DND-41 (cell line): ENCODE measurements around the gene HDAC7.

Experiments
- ATAC-seq: fragments of 200-7000 bp; cut with Tn5 transposase; 3 replicates; pipeline ENCODE4 v1.9.1; 2021; ENCODE audit warnings: low read depth; ENCODE audit not compliant: insufficient read depth
- DNase-seq: peaks from one replicate; pipeline ENCODE4 v3.0.0-alpha.2; 2020
- H2AFZ ChIP-seq: 2 replicates; pipeline ENCODE4 v1.6.0; 2012; ENCODE audit warnings: low read depth, low read length
- H3K27ac ChIP-seq: 2 replicates; pipeline ENCODE4 v1.5.1; 2012; ENCODE audit warnings: low read length, inconsistent platforms
- H3K27me3 ChIP-seq: fragments of 200-600 bp; sonication (generic); 2 replicates; pipeline ENCODE4 v1.6.0; 2012; ENCODE audit warnings: low read length, mild to moderate bottlenecking, inconsistent platforms; ENCODE audit not compliant: insufficient read depth, poor library complexity
- H3K36me3 ChIP-seq: 2 replicates; pipeline ENCODE4 v1.5.1; 2012; ENCODE audit warnings: low read length, inconsistent platforms; ENCODE audit not compliant: insufficient read depth
- H3K4me1 ChIP-seq: 2 replicates; pipeline ENCODE4 v1.5.1; 2012; ENCODE audit warnings: mild to moderate bottlenecking, low read length; ENCODE audit not compliant: insufficient read depth
- H3K4me2 ChIP-seq: 2 replicates; pipeline ENCODE4 v1.6.0; 2012; ENCODE audit warnings: mild to moderate bottlenecking, moderate library complexity, low read length, inconsistent platforms; ENCODE audit not compliant: insufficient read depth
- H3K4me3 ChIP-seq, 2 experiments: fragments of 200-600 bp in 1 of 2; shearing (Covaris generic) in 1 of 2; 2 replicates each; pipeline ENCODE4 v1.5.1; 2012 to 2016; ENCODE audit warnings: inconsistent platforms in 2 of 2, low read length in 2 of 2, mild to moderate bottlenecking in 2 of 2, low read depth in 1 of 2, moderate library complexity in 1 of 2
- H3K79me2 ChIP-seq: 2 replicates; pipeline ENCODE4 v1.6.0; 2012; ENCODE audit warnings: low read length, inconsistent platforms; ENCODE audit not compliant: insufficient read depth
- H3K9ac ChIP-seq: 2 replicates; pipeline ENCODE4 v1.6.0; 2012; ENCODE audit warnings: low read depth, mild to moderate bottlenecking, inconsistent platforms, low read length, moderate library complexity
- H3K9me3 ChIP-seq: 2 replicates; pipeline ENCODE4 v1.5.1; 2012; ENCODE audit warnings: low read length, moderate library complexity, mild to moderate bottlenecking, inconsistent platforms; ENCODE audit not compliant: insufficient read depth, severe bottlenecking
- H4K20me1 ChIP-seq: 2 replicates; pipeline ENCODE4 v1.6.0; 2012; ENCODE audit warnings: low read length; ENCODE audit not compliant: insufficient read depth
- CTCF ChIP-seq: IDR thresholded peaks from 2 replicates; pipeline ENCODE4 v1.5.1; 2012; ENCODE audit warnings: borderline replicate concordance, low read length, moderate library complexity, mild to moderate bottlenecking; ENCODE audit not compliant: poor library complexity, severe bottlenecking; ENCODE audit errors: extremely low read depth
- EZH2 ChIP-seq: IDR thresholded peaks from 3 replicates; pipeline ENCODE4 v1.6.1; 2012; ENCODE audit warnings: borderline replicate concordance, low read depth, mild to moderate bottlenecking, moderate library complexity, low read length, inconsistent platforms; ENCODE audit not compliant: severe bottlenecking

Gene HDAC7

GRCh38 chr12:47766502-47767215 is 53.0 kb downstream of the HDAC7 start:
- peaks cover 3% of the 10 kb centered on the region; the same call in 1 of the 2 replicates for H4K20me1 ChIP-seq
- H3K36me3 ChIP-seq = no peaks in the 10 kb centered on the region
- H3K4me1 ChIP-seq = no peaks in the 10 kb centered on the region
- peaks cover 16% of the 10 kb centered on the region for H3K27me3 ChIP-seq
- ATAC-seq (peak; percentile 85), DNase-seq (peak; percentile 62)
- no peak overlapping the region for H3K27ac ChIP-seq
- no peak overlapping the region for H3K9ac ChIP-seq
- no peak overlapping the region for H2AFZ ChIP-seq
- no peak overlapping the region for H3K4me2 ChIP-seq
- H3K9me3 ChIP-seq = no peaks in the 10 kb centered on the region
- TF ChIP-seq CTCF = no peak
- TF ChIP-seq EZH2 = no peak
- H3K79me2 ChIP-seq = no peaks in the 10 kb centered on the region
- H3K4me3 ChIP-seq = no peak overlapping the region

GRCh38 chr12:47763481-47764346 is 56.0 kb downstream of the HDAC7 start:
- H3K9ac ChIP-seq = no peak overlapping the region
- H3K9me3 ChIP-seq = no peaks in the 10 kb centered on the region
- H2AFZ ChIP-seq = no peak overlapping the region
- no peaks in the 10 kb centered on the region for H3K36me3 ChIP-seq
- ATAC-seq (no peak), DNase-seq (no peak)
- TF ChIP-seq EZH2 (no peak), CTCF (no peak)
- H3K4me3 ChIP-seq = no peak overlapping the region
- peaks cover 19% of the 10 kb centered on the region for H3K27me3 ChIP-seq
- no peak overlapping the region for H3K4me2 ChIP-seq
- H3K79me2 ChIP-seq = no peaks in the 10 kb centered on the region
- H3K4me1 ChIP-seq = peaks cover 9% of the 10 kb centered on the region
- peaks cover 3% of the 10 kb centered on the region; the same call in 1 of the 2 replicates for H4K20me1 ChIP-seq
- H3K27ac ChIP-seq = no peak overlapping the region

- H3K27ac ChIP-seq = no peak overlapping the region
- no peak for DNase-seq
Measured at GRCh38 chr12:47762850-47763465, 56.7 kb downstream of the HDAC7 start.

More at GRCh38 chr12:47762850-47763465, 56.7 kb downstream of the HDAC7 start:
- Histone ChIP-seq H3K36me3 (no peaks in the 10 kb centered on the region), H3K4me2 (no peak overlapping the region), H3K4me3 (no peak overlapping the region), H3K9me3 (no peaks in the 10 kb centered on the region), H4K20me1 (peaks cover 4% of the 10 kb centered on the region), H2AFZ (no peak overlapping the region), H3K79me2 (no peaks in the 10 kb centered on the region), H3K27me3 (peaks cover 19% of the 10 kb centered on the region), H3K9ac (no peak overlapping the region), H3K4me1 (peaks cover 16% of the 10 kb centered on the region)
- TF ChIP-seq CTCF (no peak), EZH2 (no peak)
- no peak for ATAC-seq
